Activated T-cell treated with anti-CD3 and anti-CD28 coated beads for 1 hour (primary cell): Measurements from ENCODE around the gene PON3.

Source experiments
- DNase-seq: peaks from one replicate; pipeline ENCODE4 v3.0.0-alpha.2; 2020; ENCODE audit warnings: low read depth

Gene PON3

GRCh38 chr7:95396136-95397032 lies at the start of gene PON3:
PON3 (minus strand) TSS chr7:95396375; CDS start chr7:95396350, 25 bp downstream.
- DNase-seq, result no peak

GRCh38 chr7:95444796-95445195 lies 48.6 kb upstream of the PON3 start:
- no peak for DNase-seq

- DNase-seq, result no peak
Observed at GRCh38 chr7:95441042-95441823, 45.1 kb upstream of the PON3 start.

- DNase-seq, result no peak
Observed at GRCh38 chr7:95440394-95441038, 44.3 kb upstream of the PON3 start.

GRCh38 chr7:95436407-95436806 lies 40.2 kb upstream of the PON3 start:
- no peak for DNase-seq

GRCh38 chr7:95435422-95435780 lies 39.2 kb upstream of the PON3 start:
- no peak for DNase-seq

- DNase-seq, result peak; percentile 12
Observed at GRCh38 chr7:95434557-95435421, 38.6 kb upstream of the PON3 start, which contains the start of gene PON2. PON2 (minus strand) TSS chr7:95435028; CDS start chr7:95434951, 77 bp downstream.

- DNase-seq, result no peak
Observed at GRCh38 chr7:95433952-95434556, 37.9 kb upstream of the PON3 start.

GRCh38 chr7:95433129-95433528 lies 37.0 kb upstream of the PON3 start:
- DNase-seq, result no peak

- DNase-seq, result no peak
Observed at GRCh38 chr7:95432606-95433005, 36.4 kb upstream of the PON3 start.

GRCh38 chr7:95430864-95431263 lies 34.7 kb upstream of the PON3 start:
- no peak for DNase-seq

- DNase-seq, result no peak
Observed at GRCh38 chr7:95429241-95429990, 33.2 kb upstream of the PON3 start.

GRCh38 chr7:95427914-95428516 lies 31.8 kb upstream of the PON3 start:
- no peak for DNase-seq

- no peak for DNase-seq
Observed at GRCh38 chr7:95427166-95427565, 31.0 kb upstream of the PON3 start.

GRCh38 chr7:95425694-95426093 lies 29.5 kb upstream of the PON3 start:
- no peak for DNase-seq

- no peak for DNase-seq
Observed at GRCh38 chr7:95424716-95425115, 28.5 kb upstream of the PON3 start.

- no peak for DNase-seq
Observed at GRCh38 chr7:95421847-95422444, 25.8 kb upstream of the PON3 start.

GRCh38 chr7:95421000-95421846 lies 25.0 kb upstream of the PON3 start:
- no peak for DNase-seq

- no peak for DNase-seq
Observed at GRCh38 chr7:95412075-95412474, 15.9 kb upstream of the PON3 start.
